ENCODE data around the gene TPP1.

DNA sequence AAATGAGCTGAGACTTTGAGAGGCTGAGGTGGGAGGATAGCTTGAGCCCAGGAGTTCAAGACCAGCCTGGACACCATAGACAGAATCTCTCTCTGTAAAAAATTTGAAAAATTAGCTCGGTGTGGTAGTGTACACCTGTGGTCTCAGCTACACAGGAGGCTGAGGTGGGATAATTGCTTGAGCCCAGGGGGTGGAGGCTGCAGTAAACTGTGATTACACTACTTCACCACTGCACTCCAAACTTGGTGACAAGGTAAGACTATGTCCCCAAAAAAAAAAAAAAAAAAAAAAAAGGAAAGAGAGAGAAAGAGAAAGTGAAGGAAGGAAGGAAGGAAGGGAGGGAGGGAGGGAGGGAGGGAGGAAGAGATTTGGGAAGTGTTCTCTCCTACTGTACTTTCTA is 41.1 kb downstream of the TPP1 start:
- TF ChIP-seq, protein P1, sequence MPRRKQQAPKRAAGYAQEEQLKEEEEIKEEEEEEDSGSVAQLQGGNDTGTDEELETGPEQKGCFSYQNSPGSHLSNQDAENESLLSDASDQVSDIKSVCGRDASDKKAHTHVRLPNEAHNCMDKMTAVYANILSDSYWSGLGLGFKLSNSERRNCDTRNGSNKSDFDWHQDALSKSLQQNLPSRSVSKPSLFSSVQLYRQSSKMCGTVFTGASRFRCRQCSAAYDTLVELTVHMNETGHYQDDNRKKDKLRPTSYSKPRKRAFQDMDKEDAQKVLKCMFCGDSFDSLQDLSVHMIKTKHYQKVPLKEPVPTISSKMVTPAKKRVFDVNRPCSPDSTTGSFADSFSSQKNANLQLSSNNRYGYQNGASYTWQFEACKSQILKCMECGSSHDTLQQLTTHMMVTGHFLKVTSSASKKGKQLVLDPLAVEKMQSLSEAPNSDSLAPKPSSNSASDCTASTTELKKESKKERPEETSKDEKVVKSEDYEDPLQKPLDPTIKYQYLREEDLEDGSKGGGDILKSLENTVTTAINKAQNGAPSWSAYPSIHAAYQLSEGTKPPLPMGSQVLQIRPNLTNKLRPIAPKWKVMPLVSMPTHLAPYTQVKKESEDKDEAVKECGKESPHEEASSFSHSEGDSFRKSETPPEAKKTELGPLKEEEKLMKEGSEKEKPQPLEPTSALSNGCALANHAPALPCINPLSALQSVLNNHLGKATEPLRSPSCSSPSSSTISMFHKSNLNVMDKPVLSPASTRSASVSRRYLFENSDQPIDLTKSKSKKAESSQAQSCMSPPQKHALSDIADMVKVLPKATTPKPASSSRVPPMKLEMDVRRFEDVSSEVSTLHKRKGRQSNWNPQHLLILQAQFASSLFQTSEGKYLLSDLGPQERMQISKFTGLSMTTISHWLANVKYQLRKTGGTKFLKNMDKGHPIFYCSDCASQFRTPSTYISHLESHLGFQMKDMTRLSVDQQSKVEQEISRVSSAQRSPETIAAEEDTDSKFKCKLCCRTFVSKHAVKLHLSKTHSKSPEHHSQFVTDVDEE (CRISPR knock-in tag; IDR thresholded peaks at IDR 0.05), result no peak
- no peak for TF ChIP-seq ZFP30 (CRISPR knock-in tag; IDR thresholded peaks at IDR 0.05)
- no peak for TF ChIP-seq TOX (CRISPR knock-in tag; IDR thresholded peaks at IDR 0.05; ENCODE audit: borderline replicate concordance)
- TF ChIP-seq ESRRG (CRISPR knock-in tag; IDR thresholded peaks at IDR 0.05), result no peak
- TF ChIP-seq RARB (CRISPR knock-in tag; IDR thresholded peaks at IDR 0.05), result no peak
- no peak for TF ChIP-seq GLIS3 (CRISPR knock-in tag; IDR thresholded peaks at IDR 0.05)
- no peak for TF ChIP-seq PATZ1 (CRISPR knock-in tag; IDR thresholded peaks at IDR 0.05; ENCODE audit: borderline replicate concordance)
- TF ChIP-seq, protein P2, sequence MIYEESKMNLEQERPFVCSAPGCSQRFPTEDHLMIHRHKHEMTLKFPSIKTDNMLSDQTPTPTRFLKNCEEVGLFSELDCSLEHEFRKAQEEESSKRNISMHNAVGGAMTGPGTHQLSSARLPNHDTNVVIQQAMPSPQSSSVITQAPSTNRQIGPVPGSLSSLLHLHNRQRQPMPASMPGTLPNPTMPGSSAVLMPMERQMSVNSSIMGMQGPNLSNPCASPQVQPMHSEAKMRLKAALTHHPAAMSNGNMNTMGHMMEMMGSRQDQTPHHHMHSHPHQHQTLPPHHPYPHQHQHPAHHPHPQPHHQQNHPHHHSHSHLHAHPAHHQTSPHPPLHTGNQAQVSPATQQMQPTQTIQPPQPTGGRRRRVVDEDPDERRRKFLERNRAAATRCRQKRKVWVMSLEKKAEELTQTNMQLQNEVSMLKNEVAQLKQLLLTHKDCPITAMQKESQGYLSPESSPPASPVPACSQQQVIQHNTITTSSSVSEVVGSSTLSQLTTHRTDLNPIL (CRISPR knock-in tag; IDR thresholded peaks at IDR 0.05; ENCODE audit: low read depth), result no peak
- TF ChIP-seq, protein P3, sequence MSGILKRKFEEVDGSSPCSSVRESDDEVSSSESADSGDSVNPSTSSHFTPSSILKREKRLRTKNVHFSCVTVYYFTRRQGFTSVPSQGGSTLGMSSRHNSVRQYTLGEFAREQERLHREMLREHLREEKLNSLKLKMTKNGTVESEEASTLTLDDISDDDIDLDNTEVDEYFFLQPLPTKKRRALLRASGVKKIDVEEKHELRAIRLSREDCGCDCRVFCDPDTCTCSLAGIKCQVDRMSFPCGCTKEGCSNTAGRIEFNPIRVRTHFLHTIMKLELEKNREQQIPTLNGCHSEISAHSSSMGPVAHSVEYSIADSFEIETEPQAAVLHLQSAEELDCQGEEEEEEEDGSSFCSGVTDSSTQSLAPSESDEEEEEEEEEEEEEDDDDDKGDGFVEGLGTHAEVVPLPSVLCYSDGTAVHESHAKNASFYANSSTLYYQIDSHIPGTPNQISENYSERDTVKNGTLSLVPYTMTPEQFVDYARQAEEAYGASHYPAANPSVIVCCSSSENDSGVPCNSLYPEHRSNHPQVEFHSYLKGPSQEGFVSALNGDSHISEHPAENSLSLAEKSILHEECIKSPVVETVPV (CRISPR knock-in tag; IDR thresholded peaks at IDR 0.05), result no peak
